Immature natural killer cell (primary cell): ENCODE results near the gene C2orf81. TPM values are rescaled to one million over a fixed set of nuclear protein-coding genes. Genes with fewer than 3 reads are reported as not detected.

Source experiments
- DNase-seq, 3 donors: peaks; one replicate each; pipeline ENCODE4 v3.0.0; 2022; ENCODE audit warnings: mixed read lengths in 1 of 3
- H3K27ac Mint-ChIP-seq, 6 donors: one replicate each; pipeline ENCODE4 v1.8.0; 2020; ENCODE audit warnings: mixed read lengths in 6 of 6, mild to moderate bottlenecking in 5 of 6, inconsistent platforms in 4 of 6, moderate library complexity in 3 of 6
- H3K27me3 Mint-ChIP-seq, 3 donors: one replicate each; pipeline ENCODE4 v1.8.0; 2020 to 2021; ENCODE audit warnings: low read depth in 3 of 3, mild to moderate bottlenecking in 3 of 3, mixed read lengths in 3 of 3, moderate library complexity in 3 of 3, inconsistent platforms in 1 of 3
- H3K36me3 Mint-ChIP-seq, 3 donors: one replicate each; pipeline ENCODE4 v1.8.0; 2020; ENCODE audit warnings: mixed read lengths in 3 of 3, inconsistent platforms in 2 of 3, mild to moderate bottlenecking in 2 of 3
- H3K4me1 Mint-ChIP-seq, 2 donors: one replicate each; pipeline ENCODE4 v1.8.0; 2020; ENCODE audit warnings: inconsistent platforms in 2 of 2, mild to moderate bottlenecking in 2 of 2, mixed read lengths in 2 of 2, moderate library complexity in 1 of 2
- H3K4me3 Mint-ChIP-seq, 5 donors: one replicate each; pipeline ENCODE4 v1.8.0; 2020; ENCODE audit warnings: mild to moderate bottlenecking in 5 of 5, mixed read lengths in 5 of 5, inconsistent platforms in 3 of 5, moderate library complexity in 3 of 5
- H3K9me3 Mint-ChIP-seq, 6 donors: one replicate each; pipeline ENCODE4 v1.8.0; 2020; ENCODE audit warnings: mild to moderate bottlenecking in 6 of 6, mixed read lengths in 6 of 6, inconsistent platforms in 4 of 6, moderate library complexity in 3 of 6
- polyA plus RNA-seq, 3 donors: library from polyadenylated mRNA; unstranded; fragments of 300-500 nt; fragmentation: Illumina TruSeq; gene quantifications; one replicate each; pipeline ENCODE4 v1.2.3, GENCODE V29; 2021

The C2orf81 gene
- polyA plus RNA-seq, 3 donors from 2014 or later: 1.6 TPM; not detected in 1

GRCh38 chr2:74413001-74413698, 8.3 kb downstream of the C2orf81 start:
- Mint-ChIP-seq H3K4me3 (peak overlapping the region in 3 of 5 donors; percentile 0 to 59 (median 37)), H3K27ac (peak overlapping the region in 2 of 6 donors; percentile 5 to 16), H3K4me1 (peaks cover 0 to 19% of the 10 kb centered on the region in 2 donors), H3K36me3 (no peaks in the 10 kb centered on the region), H3K9me3 (peaks cover 0 to 2% (median 0%) of the 10 kb centered on the region in 6 donors), H3K27me3 (peaks cover 0 to 5% (median 3%) of the 10 kb centered on the region in 3 donors)
- no peak for DNase-seq

GRCh38 chr2:74407682-74408081, 13.7 kb downstream of the C2orf81 start:
- H3K27me3 Mint-ChIP-seq: peaks cover 0 to 6% (median 2%) of the 10 kb centered on the region in 3 donors
- H3K4me3 Mint-ChIP-seq: no peak overlapping the region
- no peaks in the 10 kb centered on the region for H3K9me3 Mint-ChIP-seq
- H3K36me3 Mint-ChIP-seq: no peaks in the 10 kb centered on the region
- H3K27ac Mint-ChIP-seq: no peak overlapping the region
- DNase-seq: no peak
- no peaks in the 10 kb centered on the region for H3K4me1 Mint-ChIP-seq

GRCh38 chr2:74406035-74406434, 15.4 kb downstream of the C2orf81 start:
- no peak overlapping the region for H3K4me3 Mint-ChIP-seq
- no peak overlapping the region for H3K27ac Mint-ChIP-seq
- peaks cover 2 to 6% (median 2%) of the 10 kb centered on the region in 3 donors for H3K27me3 Mint-ChIP-seq
- DNase-seq: no peak
- no peaks in the 10 kb centered on the region for H3K9me3 Mint-ChIP-seq
- H3K4me1 Mint-ChIP-seq: no peaks in the 10 kb centered on the region
- H3K36me3 Mint-ChIP-seq: no peaks in the 10 kb centered on the region

- no peak for DNase-seq
- Mint-ChIP-seq H3K36me3 (no peaks in the 10 kb centered on the region), H3K9me3 (no peaks in the 10 kb centered on the region), H3K4me3 (no peak overlapping the region), H3K4me1 (no peaks in the 10 kb centered on the region), H3K27ac (no peak overlapping the region), H3K27me3 (peaks cover 1 to 6% (median 2%) of the 10 kb centered on the region in 3 donors)
Observed at GRCh38 chr2:74401891-74402290, 19.5 kb downstream of the C2orf81 start.

- H3K36me3 Mint-ChIP-seq: no peaks in the 10 kb centered on the region
- DNase-seq: peak in 2 of 3 donors; percentile 35 to 40
- no peak overlapping the region for H3K4me3 Mint-ChIP-seq
- H3K4me1 Mint-ChIP-seq: no peaks in the 10 kb centered on the region
- peaks cover 2 to 5% (median 3%) of the 10 kb centered on the region in 3 donors for H3K27me3 Mint-ChIP-seq
- no peak overlapping the region for H3K27ac Mint-ChIP-seq
- H3K9me3 Mint-ChIP-seq: no peaks in the 10 kb centered on the region
Observed at GRCh38 chr2:74399785-74400184, 21.6 kb downstream of the C2orf81 start.

GRCh38 chr2:74396149-74396548, 25.3 kb downstream of the C2orf81 start:
- Mint-ChIP-seq H3K27me3 (peaks cover 0 to 14% (median 9%) of the 10 kb centered on the region in 3 donors), H3K27ac (no peak overlapping the region), H3K9me3 (no peaks in the 10 kb centered on the region), H3K4me3 (no peak overlapping the region), H3K36me3 (no peaks in the 10 kb centered on the region), H3K4me1 (peaks cover 0 to 16% of the 10 kb centered on the region in 2 donors)
- DNase-seq: no peak

GRCh38 chr2:74393525-74393924, 27.9 kb downstream of the C2orf81 start:
- Mint-ChIP-seq H3K27me3 (peaks cover 0 to 10% (median 8%) of the 10 kb centered on the region in 3 donors), H3K27ac (no peak overlapping the region), H3K4me1 (peaks cover 0 to 16% of the 10 kb centered on the region in 2 donors), H3K36me3 (no peaks in the 10 kb centered on the region), H3K9me3 (no peaks in the 10 kb centered on the region), H3K4me3 (no peak overlapping the region)
- DNase-seq: no peak

GRCh38 chr2:74392449-74392743, 29.0 kb downstream of the C2orf81 start:
- peak overlapping the region in 1 of 6 donors; percentile 99 for H3K27ac Mint-ChIP-seq
- peaks cover 0 to 10% (median 8%) of the 10 kb centered on the region in 3 donors for H3K27me3 Mint-ChIP-seq
- DNase-seq: no peak
- peaks cover 0 to 16% of the 10 kb centered on the region in 2 donors for H3K4me1 Mint-ChIP-seq
- no peaks in the 10 kb centered on the region for H3K9me3 Mint-ChIP-seq
- peak overlapping the region in 3 of 5 donors; percentile 50 to 96 (median 61) for H3K4me3 Mint-ChIP-seq
- H3K36me3 Mint-ChIP-seq: no peaks in the 10 kb centered on the region

GRCh38 chr2:74391580-74392448, 29.6 kb downstream of the C2orf81 start:
- H3K27me3 Mint-ChIP-seq: peaks cover 0 to 10% (median 8%) of the 10 kb centered on the region in 3 donors
- peak overlapping the region in 4 of 5 donors; percentile 94 to 97 (median 96) for H3K4me3 Mint-ChIP-seq
- no peaks in the 10 kb centered on the region for H3K9me3 Mint-ChIP-seq
- peak overlapping the region; percentile 95 to 99 (median 99) for H3K27ac Mint-ChIP-seq
- peak; percentile 93 to 95 (median 93) for DNase-seq
- H3K36me3 Mint-ChIP-seq: no peaks in the 10 kb centered on the region
- peaks cover 0 to 16% of the 10 kb centered on the region in 2 donors for H3K4me1 Mint-ChIP-seq

GRCh38 chr2:74391209-74391579, 30.2 kb downstream of the C2orf81 start:
- Mint-ChIP-seq H3K4me3 (peak overlapping the region in 4 of 5 donors; percentile 94 to 97 (median 96)), H3K36me3 (no peaks in the 10 kb centered on the region), H3K27me3 (peaks cover 0 to 10% (median 7%) of the 10 kb centered on the region in 3 donors), H3K9me3 (no peaks in the 10 kb centered on the region), H3K4me1 (peaks cover 0 to 16% of the 10 kb centered on the region in 2 donors), H3K27ac (peak overlapping the region; percentile 79 to 99 (median 92))
- no peak for DNase-seq

GRCh38 chr2:74390606-74391005, 30.8 kb downstream of the C2orf81 start:
- no peaks in the 10 kb centered on the region for H3K9me3 Mint-ChIP-seq
- peak overlapping the region in 1 of 6 donors; percentile 95 for H3K27ac Mint-ChIP-seq
- no peaks in the 10 kb centered on the region for H3K36me3 Mint-ChIP-seq
- H3K27me3 Mint-ChIP-seq: peaks cover 0 to 10% (median 6%) of the 10 kb centered on the region in 3 donors
- no peak for DNase-seq
- peak overlapping the region in 4 of 5 donors; percentile 57 to 96 (median 68) for H3K4me3 Mint-ChIP-seq
- H3K4me1 Mint-ChIP-seq: peaks cover 0 to 16% of the 10 kb centered on the region in 2 donors

- Mint-ChIP-seq H3K4me1 (peaks cover 0 to 6% of the 10 kb centered on the region in 2 donors), H3K27me3 (peaks cover 0 to 5% (median 3%) of the 10 kb centered on the region in 3 donors), H3K9me3 (no peaks in the 10 kb centered on the region), H3K36me3 (no peaks in the 10 kb centered on the region), H3K27ac (no peak overlapping the region), H3K4me3 (no peak overlapping the region)
- no peak for DNase-seq
Observed at GRCh38 chr2:74387346-74387745, 34.1 kb downstream of the C2orf81 start.

- DNase-seq: no peak
- H3K27me3 Mint-ChIP-seq: peaks cover 0 to 3% (median 0%) of the 10 kb centered on the region in 3 donors
- no peak overlapping the region for H3K27ac Mint-ChIP-seq
- H3K4me1 Mint-ChIP-seq: peaks cover 14 to 18% of the 10 kb centered on the region in 2 donors
- H3K9me3 Mint-ChIP-seq: no peaks in the 10 kb centered on the region
- H3K4me3 Mint-ChIP-seq: no peak overlapping the region
- H3K36me3 Mint-ChIP-seq: no peaks in the 10 kb centered on the region
Observed at GRCh38 chr2:74385396-74385795, 36.0 kb downstream of the C2orf81 start.

GRCh38 chr2:74384051-74384450, 37.4 kb downstream of the C2orf81 start:
- H3K27ac Mint-ChIP-seq: peak overlapping the region in 1 of 6 donors; percentile 28
- no peaks in the 10 kb centered on the region for H3K36me3 Mint-ChIP-seq
- no peak for DNase-seq
- H3K9me3 Mint-ChIP-seq: no peaks in the 10 kb centered on the region
- peaks cover 27 to 32% of the 10 kb centered on the region in 2 donors for H3K4me1 Mint-ChIP-seq
- H3K4me3 Mint-ChIP-seq: no peak overlapping the region
- H3K27me3 Mint-ChIP-seq: peaks cover 0 to 6% (median 0%) of the 10 kb centered on the region in 3 donors
